ENCODE measurements around the gene SF3A2.

DNA sequence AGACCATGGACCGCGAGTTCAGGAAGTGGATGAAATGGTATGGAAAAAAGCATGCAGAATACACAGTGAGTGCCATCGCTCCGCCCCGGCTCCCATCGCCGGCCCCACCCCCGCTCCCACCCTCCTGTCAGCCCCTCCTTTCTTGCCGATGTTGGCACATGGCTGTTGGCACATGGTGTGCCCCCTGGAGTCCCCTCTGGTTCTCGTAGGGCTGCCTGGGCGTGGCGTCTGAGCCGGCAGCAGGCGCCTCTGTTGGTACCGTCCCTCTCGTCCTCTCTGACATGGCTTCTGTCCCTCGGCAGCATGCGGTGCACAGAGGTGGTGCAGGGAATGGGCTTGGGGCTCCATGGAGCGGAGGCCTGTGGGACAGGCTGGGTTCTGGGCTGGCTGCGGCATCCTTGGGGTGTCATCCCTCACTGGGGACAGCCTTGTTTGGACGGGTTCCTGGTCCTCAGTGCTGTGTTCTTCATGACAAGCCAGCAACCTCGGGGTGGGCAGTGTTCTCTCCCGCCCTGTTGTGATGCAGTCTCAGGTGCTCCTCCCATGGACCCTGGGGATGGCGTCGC is 42.0 kb upstream of the SF3A2 start:
- TF ChIP-seq CTCF (IDR thresholded peaks at IDR 0.05; ENCODE audit: borderline replicate concordance, extremely low read depth, low read length, poor library complexity, severe bottlenecking), result no peak
- TF ChIP-seq EZH2 (IDR thresholded peaks at IDR 0.05; ENCODE audit: borderline replicate concordance, low read depth, low read length, severe bottlenecking), result no peak

Measured in DND-41 (cell line).